GM21447 (cell line): ENCODE measurements around the gene ZC3H15.
A peak's percentile ranks its signal among the peaks of the same experiment; 100 is the strongest.
"Not testable (repeated sequence)": the region's sequence is repeated elsewhere in the genome, so short reads cannot be mapped to it uniquely, and the experiment has no call there.

ENCODE experiments used
- ATAC-seq: cut with Tn5 transposase; IDR thresholded peaks from one replicate; pipeline ENCODE4 v1.9.1; 2021; ENCODE audit not compliant: unreplicated experiment

The ZC3H15 gene

GRCh38 chr2:186485871-186486650, at the start of gene ZC3H15:
Gene ZC3H15, plus strand, starts transcription at chr2:186486260. Its CDS starts 123 bp downstream, at chr2:186486383.
- ATAC-seq = peak; percentile 77

GRCh38 chr2:186437719-186438118, 48.3 kb upstream of the ZC3H15 start:
- no peak for ATAC-seq

GRCh38 chr2:186439673-186440095, 46.4 kb upstream of the ZC3H15 start:
- not testable (repeated sequence) for ATAC-seq

- no peak for ATAC-seq
These were observed 45.6 kb upstream of the ZC3H15 start for GRCh38 chr2:186440506-186440905.

- ATAC-seq = no peak
These were observed 43.2 kb upstream of the ZC3H15 start for GRCh38 chr2:186442885-186443284.

- ATAC-seq = no peak
These were observed 42.2 kb upstream of the ZC3H15 start for GRCh38 chr2:186443851-186444250.

GRCh38 chr2:186445506-186445905, 40.6 kb upstream of the ZC3H15 start:
- no peak for ATAC-seq

- no peak for ATAC-seq
These were observed 30.4 kb upstream of the ZC3H15 start for GRCh38 chr2:186455613-186456012.

- ATAC-seq = no peak
These were observed 29.1 kb upstream of the ZC3H15 start for GRCh38 chr2:186456941-186457340.

GRCh38 chr2:186457908-186458307, 28.2 kb upstream of the ZC3H15 start:
- ATAC-seq = no peak

GRCh38 chr2:186459009-186459408, 27.1 kb upstream of the ZC3H15 start:
- ATAC-seq = no peak

- peak; percentile 79 for ATAC-seq
These were observed 25.6 kb upstream of the ZC3H15 start for GRCh38 chr2:186460465-186460864.

- ATAC-seq = no peak
These were observed 19.3 kb upstream of the ZC3H15 start for GRCh38 chr2:186466743-186467142.

- no peak for ATAC-seq
These were observed 18.6 kb upstream of the ZC3H15 start for GRCh38 chr2:186467421-186467820.

- not testable (repeated sequence) for ATAC-seq
These were observed 13.2 kb upstream of the ZC3H15 start for GRCh38 chr2:186472722-186473493.

- peak; percentile 82 for ATAC-seq
These were observed 11.8 kb upstream of the ZC3H15 start for GRCh38 chr2:186474239-186474638.

- no peak for ATAC-seq
These were observed 8.3 kb upstream of the ZC3H15 start for GRCh38 chr2:186477790-186478189.

GRCh38 chr2:186480991-186481390, 5.1 kb upstream of the ZC3H15 start:
- no peak for ATAC-seq

GRCh38 chr2:186484062-186484735, 1.9 kb upstream of the ZC3H15 start:
- no peak for ATAC-seq

- no peak for ATAC-seq
These were observed 537 bp upstream of the ZC3H15 start for GRCh38 chr2:186485576-186485870.
